Measurements from ENCODE around the gene KIN.
"Not testable (repeated sequence)": the region's sequence is repeated elsewhere in the genome, so short reads cannot be mapped to it uniquely, and the experiment has no call there.

Gene KIN

GRCh38 chr10:7792541-7792940 is 4.7 kb upstream of the KIN start:
- no peak for DNase-seq

GRCh38 chr10:7789390-7789789 is 1.6 kb upstream of the KIN start:
- DNase-seq, result no peak

GRCh38 chr10:7788639-7789286 is 970 bp upstream of the KIN start:
- DNase-seq, result no peak

- DNase-seq, result peak; percentile 3 to 15
Observed at GRCh38 chr10:7787150-7787856, 490 bp downstream of the KIN start.

GRCh38 chr10:7786430-7786829 is 1.4 kb downstream of the KIN start:
- DNase-seq, result no peak

- not testable (repeated sequence) for DNase-seq
Observed at GRCh38 chr10:7782194-7782593, 5.6 kb downstream of the KIN start.

- no peak for DNase-seq
Observed at GRCh38 chr10:7776777-7777176, 11.0 kb downstream of the KIN start.

GRCh38 chr10:7773845-7774801 is 13.7 kb downstream of the KIN start:
- DNase-seq, result no peak

- no peak for DNase-seq
Observed at GRCh38 chr10:7768417-7768816, 19.4 kb downstream of the KIN start.

- DNase-seq, result no peak
Observed at GRCh38 chr10:7767209-7767608, 20.6 kb downstream of the KIN start.

GRCh38 chr10:7766241-7766640 is 21.6 kb downstream of the KIN start:
- no peak for DNase-seq

- no peak for DNase-seq
Observed at GRCh38 chr10:7763929-7764328, 23.9 kb downstream of the KIN start.

- DNase-seq, result peak; percentile 8 to 20
Observed at GRCh38 chr10:7756360-7756992, 31.3 kb downstream of the KIN start.

GRCh38 chr10:7755103-7755502 is 32.7 kb downstream of the KIN start:
- no peak for DNase-seq

- DNase-seq, result no peak
Observed at GRCh38 chr10:7752251-7752650, 35.5 kb downstream of the KIN start.

- no peak for DNase-seq
Observed at GRCh38 chr10:7750222-7750621, 37.6 kb downstream of the KIN start.

- DNase-seq, result not testable (repeated sequence)
Observed at GRCh38 chr10:7748637-7749036, 39.2 kb downstream of the KIN start.

GRCh38 chr10:7744307-7744706 is 43.5 kb downstream of the KIN start:
- no peak for DNase-seq

GRCh38 chr10:7738536-7739407 is 49.0 kb downstream of the KIN start:
- DNase-seq, result no peak

- no peak for DNase-seq
Observed at GRCh38 chr10:7734821-7735220, 53.0 kb downstream of the KIN start.

GRCh38 chr10:7722927-7723529 is 64.8 kb downstream of the KIN start:
- no peak for DNase-seq

- no peak for DNase-seq
Observed at GRCh38 chr10:7720478-7720877, 67.3 kb downstream of the KIN start.

Data from activated CD4-positive, alpha-beta T cell treated with anti-CD3 and anti-CD28 coated beads, Interleukin-2, amount 50 U/mL, for 48 hours (primary cell).